H1 (cell line): ENCODE data around the gene SRGAP3. TPM values are rescaled to one million over a fixed set of nuclear protein-coding genes. Genes with fewer than 3 reads are reported as not detected.

Source experiments
- CTCF ChIA-PET: fragments of 300-600 bp; sonication (Branson Sonifier 250); formaldehyde crosslinking; loops from one replicate; lab custom pipeline; 2021; ENCODE audit not compliant: partially characterized antibody; lab: Charles Lee
- POLR2A ChIA-PET: fragments of 300-600 bp; sonication (Branson Sonifier 250); formaldehyde crosslinking; loops from one replicate; lab custom pipeline; 2021; ENCODE audit warnings: inconsistent platforms; ENCODE audit not compliant: partially characterized antibody; lab: Charles Lee
- DNase-seq, 2 experiments: peaks; one replicate each; pipeline versions ENCODE4 v3.0.0 to v3.0.0-alpha.2; 2010 to 2022; ENCODE audit warnings: low spot score in 2 of 2, low read depth in 1 of 2, mixed read lengths in 1 of 2
- FAIRE-seq: peaks from 2 replicates; lab custom pipeline; 2011; peaks lifted over from hg19 to GRCh38; lab: Jason Lieb, UNC
- H2AFZ ChIP-seq: 2 replicates; pipeline ENCODE4 v1.8.1; 2012; ENCODE audit warnings: low read length, inconsistent platforms
- H2AK5ac ChIP-seq: 2 replicates; pipeline ENCODE4 v1.6.1; 2013; ENCODE audit warnings: low read depth, low read length
- H2BK120ac ChIP-seq: replicated peaks from 2 replicates; pipeline ENCODE3; 2013; ENCODE audit warnings: low read depth, low read length, inconsistent platforms
- H2BK12ac ChIP-seq: 2 replicates; pipeline ENCODE4 v1.6.1; 2013; ENCODE audit warnings: low read depth, low read length
- H2BK15ac ChIP-seq: 2 replicates; pipeline ENCODE4 v1.6.1; 2013; ENCODE audit warnings: low read length
- H2BK20ac ChIP-seq: 2 replicates; pipeline ENCODE4 v1.6.1; 2013; ENCODE audit warnings: low read length
- H2BK5ac ChIP-seq: 2 replicates; pipeline ENCODE4 v1.6.1; 2013; ENCODE audit warnings: low read depth, low read length
- H3K14ac ChIP-seq: 2 replicates; pipeline ENCODE4 v1.6.1; 2013; ENCODE audit warnings: inconsistent platforms; ENCODE audit not compliant: insufficient read length
- H3K18ac ChIP-seq: 2 replicates; pipeline ENCODE4 v1.6.1; 2013; ENCODE audit warnings: low read length; ENCODE audit errors: extremely low read depth
- H3K23ac ChIP-seq: 2 replicates; pipeline ENCODE4 v1.6.1; 2013; ENCODE audit warnings: inconsistent platforms; ENCODE audit not compliant: insufficient read length
- H3K23me2 ChIP-seq: 2 replicates; pipeline ENCODE4 v1.6.1; 2013; ENCODE audit warnings: low read depth, low read length
- H3K27ac ChIP-seq: 2 replicates; pipeline ENCODE4 v1.6.1; 2011; ENCODE audit warnings: low read depth, low read length, inconsistent platforms
- H3K27me3 ChIP-seq, 4 experiments: replicated peaks in 1 of 4; 1 replicate in 1 of 4; 2 replicates in 3 of 4; pipeline versions ENCODE4 v1.6.1 to v1.8.1; 2011 to 2013; ENCODE audit warnings: low read length in 3 of 4, mild to moderate bottlenecking in 3 of 4, inconsistent platforms in 2 of 4, mixed read lengths in 2 of 4, moderate library complexity in 1 of 4; ENCODE audit not compliant: control insufficient read depth in 3 of 4, insufficient read depth in 3 of 4; ENCODE audit errors: extremely low read depth in 1 of 4
- H3K36me3 ChIP-seq, 4 experiments: 2 replicates each; pipeline versions ENCODE4 v1.6.1 to v1.8.1; 2011 to 2013; ENCODE audit warnings: mild to moderate bottlenecking in 4 of 4, low read length in 3 of 4, moderate library complexity in 2 of 4, control low read depth in 1 of 4, inconsistent platforms in 1 of 4; ENCODE audit not compliant: insufficient read depth in 4 of 4, control insufficient read depth in 2 of 4
- H3K4ac ChIP-seq: replicated peaks from 2 replicates; pipeline ENCODE3; 2013; ENCODE audit warnings: low read length, low read depth, mixed read lengths, inconsistent platforms; ENCODE audit not compliant: insufficient read length
- H3K4me1 ChIP-seq, 4 experiments: replicated peaks in 1 of 4; 1 replicate in 1 of 4; 2 replicates in 3 of 4; pipeline versions ENCODE4 v1.6.1 to v1.8.1; 2011 to 2013; ENCODE audit warnings: low read length in 3 of 4, inconsistent platforms in 2 of 4, mixed read lengths in 1 of 4; ENCODE audit not compliant: insufficient read depth in 4 of 4, control insufficient read depth in 3 of 4
- H3K4me2 ChIP-seq, 2 experiments: 2 replicates each; pipeline versions ENCODE4 v1.6.1 to v1.8.1; 2011 to 2013; ENCODE audit warnings: low read depth in 2 of 2, low read length in 2 of 2, control low read depth in 1 of 2, inconsistent platforms in 1 of 2, mild to moderate bottlenecking in 1 of 2; ENCODE audit not compliant: insufficient read depth in 1 of 2
- H3K4me3 ChIP-seq, 4 experiments: fragments of 200-600, 300-600 bp in 1 of 4; sonication (generic), shearing (Covaris generic), sonication (Bioruptor Twin) in 1 of 4; 2 replicates each; pipeline versions ENCODE4 v1.5.1 to v1.8.1; 2011 to 2016; ENCODE audit warnings: low read length in 4 of 4, low read depth in 3 of 4, control low read depth in 2 of 4, inconsistent platforms in 2 of 4, mild to moderate bottlenecking in 2 of 4, mixed read lengths in 1 of 4, moderate library complexity in 1 of 4; ENCODE audit not compliant: insufficient read depth in 2 of 4; ENCODE audit errors: extremely low read depth in 1 of 4
- H3K56ac ChIP-seq: replicated peaks from 2 replicates; pipeline ENCODE3; 2013; ENCODE audit warnings: low read depth, mild to moderate bottlenecking, mixed read lengths, low read length, inconsistent platforms; ENCODE audit not compliant: insufficient read length
- H3K79me1 ChIP-seq: 2 replicates; pipeline ENCODE4 v1.6.1; 2013; ENCODE audit warnings: low read depth, low read length, control low read depth
- H3K79me2 ChIP-seq, 2 experiments: 2 replicates each; pipeline versions ENCODE4 v1.6.1 to v1.8.1; 2012 to 2013; ENCODE audit warnings: low read length in 2 of 2, mild to moderate bottlenecking in 2 of 2, inconsistent platforms in 1 of 2; ENCODE audit not compliant: insufficient read depth in 2 of 2, control insufficient read depth in 1 of 2
- H3K9ac ChIP-seq, 4 experiments: replicated peaks in 1 of 4; 1 replicate in 1 of 4; 2 replicates in 3 of 4; pipeline versions ENCODE4 v1.6.1 to v1.8.1; 2011 to 2013; ENCODE audit warnings: low read depth in 3 of 4, low read length in 3 of 4, control low read depth in 2 of 4, mild to moderate bottlenecking in 2 of 4, moderate library complexity in 2 of 4, inconsistent platforms in 1 of 4; ENCODE audit errors: extremely low read depth in 1 of 4
- H3K9me3 ChIP-seq, 2 experiments: 2 replicates each; pipeline versions ENCODE4 v1.6.1 to v1.8.1; 2012 to 2013; ENCODE audit warnings: mild to moderate bottlenecking in 2 of 2, moderate library complexity in 2 of 2, control low read depth in 1 of 2, inconsistent platforms in 1 of 2, low read depth in 1 of 2, low read length in 1 of 2, mixed read lengths in 1 of 2; ENCODE audit not compliant: insufficient read depth in 2 of 2
- H4K20me1 ChIP-seq, 2 experiments: replicated peaks in 1 of 2; 2 replicates each; pipeline versions ENCODE3 to v1.8.1; 2011 to 2013; ENCODE audit warnings: inconsistent platforms in 2 of 2, low read length in 2 of 2, mild to moderate bottlenecking in 1 of 2; ENCODE audit not compliant: insufficient read depth in 2 of 2, control insufficient read depth in 1 of 2
- H4K5ac ChIP-seq: 2 replicates; pipeline ENCODE4 v1.6.1; 2013; ENCODE audit warnings: low read length, low read depth, mixed read lengths, inconsistent platforms; ENCODE audit not compliant: insufficient read length
- H4K8ac ChIP-seq: 2 replicates; pipeline ENCODE4 v1.8.0; 2013; ENCODE audit warnings: mild to moderate bottlenecking, moderate library complexity, low read length, inconsistent platforms; ENCODE audit not compliant: insufficient read depth; ENCODE audit errors: extremely low read depth
- H4K91ac ChIP-seq: replicated peaks from 2 replicates; pipeline ENCODE3; 2013; ENCODE audit warnings: low read length, mixed read lengths, inconsistent platforms; ENCODE audit not compliant: insufficient read length
- CBX5 ChIP-seq: fragments of 300-800, 300-1000 bp; sonication (generic); IDR thresholded peaks from 2 replicates; pipeline ENCODE4 v1.7.1; 2016; ENCODE audit warnings: antibody characterized with exemption, low read length, low read depth
- CHD2 ChIP-seq: IDR thresholded peaks from 2 replicates; pipeline ENCODE4 v1.6.1; 2012; ENCODE audit warnings: low read length, improper control_type of control experiment
- RNF2 ChIP-seq: fragments of 200-900, 300-1000 bp; sonication (generic); IDR thresholded peaks from 2 replicates; pipeline ENCODE4 v1.7.1; 2016; ENCODE audit warnings: borderline replicate concordance, low read depth, mild to moderate bottlenecking, antibody characterized with exemption, low read length; ENCODE audit not compliant: poor library complexity, severe bottlenecking; ENCODE audit errors: missing control alignments
- SIRT6 ChIP-seq: IDR thresholded peaks from one replicate; pipeline ENCODE4 v1.7.1; 2012; ENCODE audit warnings: low read length, inconsistent platforms
- TBP ChIP-seq: IDR thresholded peaks from 2 replicates; pipeline ENCODE4 v1.6.1; 2011; ENCODE audit warnings: low read depth, low read length, improper control_type of control experiment
- WGBS, 2 experiments: shearing (Covaris generic) in 1 of 2; methylation state at CpG; one replicate each; pipeline versions ENCODE4 v1.1.6 to v1.1.7; 2013 to 2015; ENCODE audit warnings: low lambda C conversion rate in 2 of 2, mixed read lengths in 2 of 2, inconsistent platforms in 1 of 2, low coverage in 1 of 2, missing lambda C conversion rate in 1 of 2; ENCODE audit not compliant: insufficient replicate concordance in 2 of 2, insufficient coverage in 1 of 2, insufficient read length in 1 of 2; ENCODE audit errors: extremely low coverage in 1 of 2, missing lambda C conversion rate in 1 of 2; 5-methylcytosine and 5-hydroxymethylcytosine counted together
- polyA plus RNA-seq, 7 experiments: library from polyadenylated mRNA; depleted of rRNA in 3 of 7; stranded (reverse) in 5 of 7; unstranded in 2 of 7; fragments of >200 nt in 5 of 7; fragments of 200-250 nt in 2 of 7; gene quantifications; 1 replicate in 5 of 7; 2 replicates in 1 of 7; 4 replicates in 1 of 7; pipeline versions ENCODE4 v1.2.1 to v1.2.3, GENCODE V29; 2011 to 2013; ENCODE audit warnings: missing spikeins in 2 of 7, mixed read lengths in 2 of 7
- total RNA-seq: library from RNA; stranded (reverse); fragmentation: NEBNext Ultra II Directional; extraction: Animal tissue kit (Norgen Biotek cat#: 25700); gene quantifications from 2 replicates; pipeline ENCODE4 v1.2.1, GENCODE V29; 2021
- TF ChIP-seq, protein P1 (sequence below): IDR thresholded peaks from 2 replicates; pipeline ENCODE4 v1.6.1; 2011; ENCODE audit warnings: low read length, improper control_type of control experiment

SRGAP3 gene
- total and polyA plus RNA-seq, 2 of the 8 experiments (the other 6 are each of a cell fraction or from before 2014, with no cell fraction given): 5.8 to 11.4 TPM

DNA sequence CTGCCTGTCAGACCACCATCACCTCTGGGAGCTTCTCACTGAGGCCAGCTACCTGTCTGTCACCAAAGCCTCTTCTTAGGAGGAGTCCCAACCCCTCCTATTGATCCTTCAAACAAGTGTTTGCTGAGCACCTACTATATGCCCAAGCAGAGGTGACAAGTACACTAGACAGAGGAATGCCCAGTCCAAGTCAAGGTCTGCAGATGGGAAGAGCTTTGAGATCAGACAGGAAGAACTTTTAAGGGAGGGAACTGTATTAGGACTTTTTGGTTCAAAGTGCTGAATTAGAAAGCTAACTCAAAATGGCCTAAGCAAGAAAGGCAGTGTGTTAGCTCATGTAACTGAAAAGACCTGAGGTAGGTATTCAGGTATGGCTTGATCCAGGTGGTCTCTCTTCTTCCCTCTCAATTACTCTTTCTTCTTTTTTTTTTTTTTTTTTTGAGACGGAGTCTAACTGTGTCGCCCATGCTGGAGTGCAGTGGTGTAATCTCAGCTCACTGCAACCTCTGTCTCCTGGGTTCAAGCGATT is 282.6 kb downstream of the SRGAP3 start:
- no peak overlapping the region for H2AK5ac ChIP-seq
- DNase-seq: no peak
- TF ChIP-seq CHD2: no peak
- TF ChIP-seq SIRT6: no peak
- TF ChIP-seq, protein P1, sequence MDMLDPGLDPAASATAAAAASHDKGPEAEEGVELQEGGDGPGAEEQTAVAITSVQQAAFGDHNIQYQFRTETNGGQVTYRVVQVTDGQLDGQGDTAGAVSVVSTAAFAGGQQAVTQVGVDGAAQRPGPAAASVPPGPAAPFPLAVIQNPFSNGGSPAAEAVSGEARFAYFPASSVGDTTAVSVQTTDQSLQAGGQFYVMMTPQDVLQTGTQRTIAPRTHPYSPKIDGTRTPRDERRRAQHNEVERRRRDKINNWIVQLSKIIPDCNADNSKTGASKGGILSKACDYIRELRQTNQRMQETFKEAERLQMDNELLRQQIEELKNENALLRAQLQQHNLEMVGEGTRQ: no peak
- no peak for TF ChIP-seq RNF2
- TF ChIP-seq TBP: no peak
- TF ChIP-seq CBX5: no peak
- FAIRE-seq: no peak
- H3K23ac ChIP-seq: no peak overlapping the region
- H3K4me1 ChIP-seq: peaks cover 0 to 10% (median 6%) of the 10 kb centered on the region in 4 experiments; a peak in 5 of 7 replicates
- H4K91ac ChIP-seq: no peak overlapping the region
- no peak overlapping the region for H3K4ac ChIP-seq
- H2BK20ac ChIP-seq: no peak overlapping the region; the same call in 1 of the 2 replicates
- H3K4me3 ChIP-seq: no peak overlapping the region
- WGBS, 2 experiments: 71% methylated on average over 1 of the region's 3 CpGs; no CpG with 5 or more reads in 1 of the 2 experiments
- no peak overlapping the region for H2BK120ac ChIP-seq
- peak overlapping the region; percentile 62; the same call in 1 of the 2 replicates for H2BK12ac ChIP-seq
- H3K14ac ChIP-seq: no peak overlapping the region
- no peak overlapping the region for H3K18ac ChIP-seq
- no peak overlapping the region for H4K8ac ChIP-seq
- peak overlapping the region; percentile 8; the same call in 1 of the 2 replicates for H2BK5ac ChIP-seq
- no peak overlapping the region for H2BK15ac ChIP-seq
- H3K27me3 ChIP-seq: 0 out of 7 replicates have a peak, but pooled peaks cover 0 to 2% (median 0%) of the 10 kb centered on the region in 4 experiments
- H3K4me2 ChIP-seq: no peak overlapping the region
- no peak overlapping the region for H3K9ac ChIP-seq
- H2AFZ ChIP-seq: no peak overlapping the region
- peaks cover 0 to 1% of the 10 kb centered on the region in 2 experiments for H4K20me1 ChIP-seq
- H3K79me1 ChIP-seq: peaks cover 10% of the 10 kb centered on the region
- H4K5ac ChIP-seq: no peak overlapping the region
- no peaks in the 10 kb centered on the region for H3K36me3 ChIP-seq
- ChIA-PET CTCF (interaction anchor here (0.5 to 2.8 kb wide), 8 partner anchors 8 to 369 kb away, joined by 3 to 20 read pairs (median 4); no protein-coding TSS in a partner anchor), POLR2A (interaction anchor here (1.1 kb wide), 1 partner anchor 396 kb away, joined by 3 read pairs; the partner anchor contains the start of gene THUMPD3)
- no peak overlapping the region for H3K27ac ChIP-seq
- no peaks in the 10 kb centered on the region for H3K9me3 ChIP-seq
- H3K79me2 ChIP-seq: peaks cover 11 to 12% of the 10 kb centered on the region in 2 experiments
- no peak overlapping the region for H3K56ac ChIP-seq
- peaks cover 3% of the 10 kb centered on the region; the same call in 1 of the 2 replicates for H3K23me2 ChIP-seq
